ENCODE results near the gene CDCA5.
"Not testable (repeated sequence)": the region's sequence is repeated elsewhere in the genome, so short reads cannot be mapped to it uniquely, and the experiment has no call there.

CDCA5 gene

DNA sequence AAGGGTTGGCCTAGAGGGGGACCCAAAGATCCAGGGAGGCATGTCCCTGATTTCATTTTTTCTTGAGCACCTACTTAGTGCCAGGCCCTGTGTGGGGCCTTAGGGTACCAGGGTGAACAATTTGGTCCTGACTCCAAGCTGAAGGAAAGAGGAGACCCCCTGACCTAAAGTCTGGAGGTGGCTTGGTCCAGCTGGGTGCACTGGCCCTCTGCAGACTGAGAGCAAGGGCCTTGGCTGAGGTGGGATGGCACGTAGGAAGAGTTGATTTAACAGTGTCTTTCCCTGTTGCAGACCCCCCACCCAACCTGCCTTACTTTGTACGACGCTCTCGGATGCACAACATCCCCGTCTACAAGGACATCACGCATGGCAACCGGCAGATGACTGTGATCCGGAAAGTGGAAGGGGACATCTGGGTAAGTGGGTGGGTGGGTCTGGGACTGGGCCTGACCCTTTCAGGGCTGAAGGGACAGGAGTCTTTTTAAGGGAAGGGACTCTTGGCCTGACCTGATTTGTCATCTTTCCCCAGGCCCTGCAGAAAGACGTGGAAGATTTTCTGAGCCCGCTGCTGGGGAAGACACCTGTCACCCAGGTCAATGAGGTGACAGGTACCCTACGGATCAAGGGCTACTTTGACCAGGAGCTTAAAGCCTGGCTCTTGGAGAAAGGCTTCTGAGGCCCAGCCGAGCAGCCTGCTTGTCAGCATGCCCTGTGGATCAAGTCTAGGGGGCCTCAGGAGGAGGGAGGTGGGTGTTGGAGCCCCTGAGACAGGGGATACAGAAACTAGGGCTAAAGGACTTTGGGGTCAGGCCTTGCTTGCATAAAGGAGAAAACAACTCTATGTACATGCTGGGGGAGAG is 41.6 kb upstream of the CDCA5 start:
- no peak for ATAC-seq (replicated peaks; ENCODE audit: extremely low read depth, poor library complexity, severe bottlenecking)
- peaks cover 40% of the 10 kb centered on the region for H3K36me3 Mint-ChIP-seq (ENCODE audit: insufficient read depth)
- no peak overlapping the region for H3K4me3 Mint-ChIP-seq
- no peaks in the 10 kb centered on the region for H3K9me3 Mint-ChIP-seq
- H3K27ac Mint-ChIP-seq (ENCODE audit: low read depth), result no peak overlapping the region
- H3K27me3 Mint-ChIP-seq, result no peaks in the 10 kb centered on the region
- peaks cover 16% of the 10 kb centered on the region for H3K4me1 Mint-ChIP-seq
- no peak for DNase-seq (ENCODE audit: low spot score in 2 of 2)

DNA sequence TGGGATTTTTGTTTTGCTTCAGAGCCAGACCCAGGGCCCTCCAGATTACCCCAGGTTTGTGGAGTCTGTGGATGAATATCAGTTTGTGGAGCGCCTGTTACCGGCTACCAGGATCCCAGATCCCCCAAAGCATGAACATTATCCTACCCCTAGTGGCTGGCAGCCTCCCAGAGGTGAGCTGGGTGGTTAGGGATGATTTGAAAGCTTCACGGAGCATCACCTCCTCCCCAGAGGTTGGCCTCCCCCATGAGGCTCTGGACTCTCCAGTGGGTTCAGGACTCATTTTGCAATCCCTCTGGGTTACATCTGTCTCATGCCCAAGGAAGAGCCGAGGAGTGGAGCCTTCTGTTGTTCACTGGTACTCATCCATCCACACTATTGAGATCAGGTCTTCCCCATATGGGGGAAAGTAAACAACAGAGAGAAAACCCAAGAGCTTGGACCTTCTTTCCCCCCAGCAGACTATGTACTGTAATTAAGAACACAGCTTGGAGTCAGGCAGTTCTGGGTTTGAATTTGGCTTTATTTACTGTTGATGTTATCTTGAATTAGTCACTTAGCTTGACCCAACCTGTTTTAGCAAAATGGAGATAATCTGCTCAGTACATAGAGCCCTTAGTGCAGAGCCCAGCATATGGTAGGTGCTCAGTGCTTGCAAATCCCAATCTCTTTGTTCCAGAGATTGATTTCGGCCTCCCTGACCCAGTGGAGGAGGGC is 40.8 kb upstream of the CDCA5 start:
- H3K4me1 Mint-ChIP-seq, result peaks cover 16% of the 10 kb centered on the region
- no peak overlapping the region for H3K27ac Mint-ChIP-seq (ENCODE audit: low read depth)
- peaks cover 47% of the 10 kb centered on the region for H3K36me3 Mint-ChIP-seq (ENCODE audit: insufficient read depth)
- DNase-seq (ENCODE audit: low spot score in 2 of 2) (no peak), ATAC-seq (replicated peaks; ENCODE audit: extremely low read depth, poor library complexity, severe bottlenecking) (no peak)
- peak overlapping the region; percentile 25 for H3K4me3 Mint-ChIP-seq
- H3K9me3 Mint-ChIP-seq, result no peaks in the 10 kb centered on the region
- H3K27me3 Mint-ChIP-seq, result no peaks in the 10 kb centered on the region

DNA sequence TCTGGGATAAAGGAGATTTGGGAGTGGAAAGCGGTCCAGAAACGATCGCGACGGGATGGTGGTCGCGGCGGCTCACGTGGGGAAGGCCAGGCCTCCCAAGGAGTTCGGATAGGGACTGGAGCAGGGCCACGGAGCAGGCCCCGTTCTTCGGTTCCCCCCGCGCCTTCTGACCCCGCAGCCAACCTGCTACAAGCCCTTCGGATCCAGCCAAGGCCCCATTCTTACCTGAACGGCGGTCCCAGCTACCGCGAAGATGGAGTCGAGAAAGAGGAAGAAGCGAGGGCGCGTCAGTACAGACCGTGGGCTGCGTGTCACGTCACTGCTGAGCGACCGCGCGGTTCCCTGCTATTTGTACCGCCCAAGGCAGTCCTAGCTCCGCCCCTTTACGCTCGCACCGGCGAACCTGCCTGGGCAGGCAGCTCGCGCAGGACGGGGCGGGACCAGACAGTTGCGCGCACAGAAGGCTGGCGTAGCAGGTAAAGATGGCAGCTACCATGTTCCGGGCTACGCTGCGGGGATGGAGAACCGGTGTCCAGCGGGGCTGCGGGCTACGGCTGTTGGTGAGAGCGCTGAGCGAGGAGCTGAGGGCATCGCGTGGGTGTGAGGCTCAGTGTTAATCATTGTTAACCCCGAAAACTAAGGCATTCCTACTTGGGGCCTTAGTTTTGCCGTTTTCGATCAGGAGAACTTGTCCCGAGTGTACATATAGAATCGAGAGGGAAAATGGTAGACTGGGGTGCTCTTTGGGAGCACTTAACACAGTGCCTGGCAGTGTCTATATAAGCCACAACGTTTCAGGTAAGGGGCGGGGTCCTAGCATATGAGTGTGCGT is 38.2 kb upstream of the CDCA5 start, which contains the start of the genes FAU and MRPL49:
Gene FAU, minus strand, starts transcription at position 270 of the 832 bp plus-strand sequence. CDS start 321 bp downstream, outside the sequence.
Gene MRPL49, plus strand, starts transcription at position 457 of the 832 bp plus-strand sequence. Its CDS starts 26 bp downstream, at position 483.
- Mint-ChIP-seq H3K4me3 (peak within 1 kb of the TSS; percentile 96), H3K27ac (ENCODE audit: low read depth) (peak within 1 kb of the TSS; percentile 99), H3K36me3 (ENCODE audit: insufficient read depth) (peaks cover 55% of the 10 kb centered on the region), H3K4me1 (peaks cover 24% of the 10 kb centered on the region), H3K27me3 (no peaks in the 10 kb centered on the region), H3K9me3 (no peaks in the 10 kb centered on the region)
- DNase-seq (ENCODE audit: low spot score in 2 of 2), result peak; percentile 93 to 98
- peak; percentile 86 for ATAC-seq (replicated peaks; ENCODE audit: extremely low read depth, poor library complexity, severe bottlenecking)

DNA sequence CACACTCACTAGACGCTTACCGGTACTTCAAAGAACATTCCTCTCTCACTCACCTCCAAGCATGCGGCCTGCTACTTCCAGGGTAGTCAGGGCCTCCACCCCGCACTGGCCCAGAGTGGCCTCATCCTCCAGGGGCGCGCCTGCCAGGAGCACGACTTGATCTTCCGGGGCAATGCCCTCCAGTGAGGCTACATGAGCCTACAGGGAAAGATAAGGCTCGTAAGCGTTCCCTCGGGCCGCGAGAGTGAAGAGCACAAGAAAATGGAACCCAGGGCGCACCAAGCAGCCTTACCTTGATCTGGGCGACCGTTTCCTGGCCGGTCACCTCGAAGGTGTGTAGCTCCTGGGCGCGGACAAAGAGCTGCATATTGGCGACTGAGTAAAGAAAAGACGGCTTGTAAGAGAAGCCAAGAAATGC is 37.6 kb upstream of the CDCA5 start:
- no peaks in the 10 kb centered on the region for H3K27me3 Mint-ChIP-seq
- peaks cover 24% of the 10 kb centered on the region for H3K4me1 Mint-ChIP-seq
- H3K4me3 Mint-ChIP-seq, result peak overlapping the region; percentile 96
- ATAC-seq (replicated peaks; ENCODE audit: extremely low read depth, poor library complexity, severe bottlenecking) (no peak), DNase-seq (ENCODE audit: low spot score in 2 of 2) (no peak)
- H3K36me3 Mint-ChIP-seq (ENCODE audit: insufficient read depth), result peaks cover 57% of the 10 kb centered on the region
- peak overlapping the region; percentile 99 for H3K27ac Mint-ChIP-seq (ENCODE audit: low read depth)
- H3K9me3 Mint-ChIP-seq, result no peaks in the 10 kb centered on the region

DNA sequence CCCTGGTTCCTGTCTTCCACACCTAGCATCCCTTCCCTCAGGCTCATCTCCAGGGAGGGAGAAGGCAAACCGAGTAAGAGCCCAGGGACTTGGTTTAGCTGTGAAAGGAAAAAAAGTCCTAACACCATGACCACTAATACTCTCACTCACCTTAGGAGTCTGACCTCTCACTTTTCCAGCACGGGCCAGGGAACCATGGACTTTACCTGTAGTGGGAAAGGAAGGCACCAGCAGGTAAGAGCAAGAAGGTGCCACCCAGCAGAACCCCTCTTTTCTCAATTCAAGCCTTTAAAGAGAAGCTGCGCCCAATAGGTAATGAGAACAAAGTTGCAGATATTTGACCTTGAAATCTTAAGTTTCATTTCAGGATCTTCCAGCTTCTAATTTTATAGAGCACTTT is 37.0 kb upstream of the CDCA5 start:
- Mint-ChIP-seq H3K36me3 (ENCODE audit: insufficient read depth) (peaks cover 51% of the 10 kb centered on the region), H3K4me3 (peak overlapping the region; percentile 96), H3K27me3 (no peaks in the 10 kb centered on the region), H3K9me3 (no peaks in the 10 kb centered on the region), H3K27ac (ENCODE audit: low read depth) (peak overlapping the region; percentile 99), H3K4me1 (peaks cover 24% of the 10 kb centered on the region)
- no peak for DNase-seq (ENCODE audit: low spot score in 2 of 2)
- no peak for ATAC-seq (replicated peaks; ENCODE audit: extremely low read depth, poor library complexity, severe bottlenecking)

DNA sequence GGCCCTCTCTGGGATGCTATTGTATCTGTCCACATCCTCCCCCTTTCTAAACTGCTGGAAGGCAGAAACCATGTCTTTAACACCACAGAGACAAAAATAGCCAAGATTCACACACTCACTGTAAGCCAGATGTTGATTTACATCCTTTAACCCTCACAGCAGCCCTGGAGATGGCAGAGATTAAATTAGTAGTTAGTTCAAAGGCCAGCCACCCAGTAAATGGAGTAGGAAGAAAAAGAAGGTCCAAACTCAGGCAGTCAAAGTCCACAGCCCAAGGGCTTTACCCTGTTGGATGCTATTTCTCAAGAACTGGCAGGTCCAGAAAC is 35.8 kb upstream of the CDCA5 start:
- no peak for DNase-seq (ENCODE audit: low spot score in 2 of 2)
- Mint-ChIP-seq H3K27me3 (no peaks in the 10 kb centered on the region), H3K27ac (ENCODE audit: low read depth) (no peak overlapping the region), H3K4me3 (no peak overlapping the region), H3K4me1 (peaks cover 24% of the 10 kb centered on the region), H3K36me3 (ENCODE audit: insufficient read depth) (peaks cover 43% of the 10 kb centered on the region), H3K9me3 (no peaks in the 10 kb centered on the region)
- ATAC-seq (replicated peaks; ENCODE audit: extremely low read depth, poor library complexity, severe bottlenecking), result no peak

DNA sequence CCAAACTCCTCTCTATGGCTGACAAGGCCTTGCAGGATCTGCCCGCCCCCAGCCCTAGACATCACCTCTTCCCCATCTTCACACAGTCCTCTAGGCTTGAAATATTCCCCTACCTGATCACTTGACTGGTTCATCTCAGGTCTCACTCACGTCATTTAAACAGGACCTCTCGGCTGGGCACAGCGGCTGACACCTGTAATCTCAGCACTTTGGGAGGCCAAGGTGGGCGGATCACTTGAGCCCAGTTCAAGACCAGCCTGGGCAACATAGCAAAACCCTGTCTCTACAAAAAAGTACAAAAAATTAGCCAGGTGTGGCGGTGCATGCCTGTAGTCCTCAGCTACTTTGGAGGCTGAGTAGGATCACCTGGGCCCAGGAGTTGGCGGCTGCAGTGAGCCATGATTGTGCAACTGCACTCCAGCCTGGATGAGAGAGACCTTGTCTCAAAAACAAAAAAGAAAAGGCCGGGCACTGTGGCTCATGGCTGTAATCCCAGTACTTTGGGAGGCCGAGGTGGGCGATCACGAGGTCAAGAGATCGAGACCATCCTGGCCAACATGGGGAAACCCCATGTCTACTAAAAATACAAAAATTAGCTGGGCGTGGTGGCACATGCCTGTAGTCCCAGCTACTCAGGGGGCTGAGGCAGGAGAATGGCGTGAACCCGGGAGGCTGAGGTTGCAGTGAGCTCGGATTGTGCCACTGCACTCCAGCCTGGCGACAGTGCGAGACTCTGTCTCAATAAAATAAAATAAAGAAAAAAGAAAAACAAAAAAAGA is 35.2 kb upstream of the CDCA5 start:
- DNase-seq (ENCODE audit: low spot score in 2 of 2); H3K27me3 Mint-ChIP-seq; H3K9me3 Mint-ChIP-seq; H3K4me3 Mint-ChIP-seq; ATAC-seq (replicated peaks; ENCODE audit: extremely low read depth, poor library complexity, severe bottlenecking): not testable (repeated sequence)
- Mint-ChIP-seq H3K27ac (ENCODE audit: low read depth) (peak overlapping the region; percentile 81), H3K4me1 (peaks cover 24% of the 10 kb centered on the region), H3K36me3 (ENCODE audit: insufficient read depth) (peaks cover 45% of the 10 kb centered on the region)

DNA sequence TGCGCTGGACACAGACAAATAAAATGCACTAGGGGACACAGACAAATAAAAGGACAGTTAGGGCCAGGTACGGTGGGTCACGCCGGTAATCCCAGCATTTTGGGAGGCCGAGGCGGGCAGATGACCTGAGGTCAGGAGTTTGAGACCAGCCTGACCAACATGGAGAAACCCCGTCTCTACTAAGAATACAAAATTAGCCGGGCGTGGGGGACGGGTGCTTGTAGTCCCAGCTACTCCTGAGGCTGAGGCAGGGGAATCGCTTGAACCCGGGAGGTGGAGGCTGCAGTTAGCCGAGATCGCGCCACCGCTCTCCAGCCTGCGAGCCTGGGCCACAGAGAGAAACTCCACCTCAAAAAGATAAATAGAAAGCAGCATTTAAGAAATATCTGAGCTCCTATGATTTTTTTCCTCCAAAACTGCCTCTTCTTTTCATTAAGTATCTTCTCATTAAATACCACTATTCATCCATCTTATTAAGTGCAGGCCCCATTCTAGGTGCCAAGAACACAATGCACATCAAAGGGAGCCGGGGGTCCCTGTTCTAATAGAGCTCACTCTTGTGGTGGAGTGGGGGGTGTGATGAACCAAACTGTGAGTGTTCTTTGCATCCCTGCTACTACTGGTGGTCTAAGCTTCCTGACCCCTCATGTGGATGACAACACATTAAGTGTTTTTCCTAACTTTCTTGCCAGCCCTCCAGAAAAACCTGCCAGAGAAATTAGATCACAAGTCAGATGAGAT is 34.4 kb upstream of the CDCA5 start:
- Mint-ChIP-seq H3K4me3 (peak overlapping the region; percentile 83), H3K27me3 (no peaks in the 10 kb centered on the region), H3K27ac (ENCODE audit: low read depth) (peak overlapping the region; percentile 82), H3K36me3 (ENCODE audit: insufficient read depth) (peaks cover 45% of the 10 kb centered on the region), H3K9me3 (no peaks in the 10 kb centered on the region), H3K4me1 (peaks cover 28% of the 10 kb centered on the region)
- DNase-seq (ENCODE audit: low spot score in 2 of 2) (no peak), ATAC-seq (replicated peaks; ENCODE audit: extremely low read depth, poor library complexity, severe bottlenecking) (no peak)

DNA sequence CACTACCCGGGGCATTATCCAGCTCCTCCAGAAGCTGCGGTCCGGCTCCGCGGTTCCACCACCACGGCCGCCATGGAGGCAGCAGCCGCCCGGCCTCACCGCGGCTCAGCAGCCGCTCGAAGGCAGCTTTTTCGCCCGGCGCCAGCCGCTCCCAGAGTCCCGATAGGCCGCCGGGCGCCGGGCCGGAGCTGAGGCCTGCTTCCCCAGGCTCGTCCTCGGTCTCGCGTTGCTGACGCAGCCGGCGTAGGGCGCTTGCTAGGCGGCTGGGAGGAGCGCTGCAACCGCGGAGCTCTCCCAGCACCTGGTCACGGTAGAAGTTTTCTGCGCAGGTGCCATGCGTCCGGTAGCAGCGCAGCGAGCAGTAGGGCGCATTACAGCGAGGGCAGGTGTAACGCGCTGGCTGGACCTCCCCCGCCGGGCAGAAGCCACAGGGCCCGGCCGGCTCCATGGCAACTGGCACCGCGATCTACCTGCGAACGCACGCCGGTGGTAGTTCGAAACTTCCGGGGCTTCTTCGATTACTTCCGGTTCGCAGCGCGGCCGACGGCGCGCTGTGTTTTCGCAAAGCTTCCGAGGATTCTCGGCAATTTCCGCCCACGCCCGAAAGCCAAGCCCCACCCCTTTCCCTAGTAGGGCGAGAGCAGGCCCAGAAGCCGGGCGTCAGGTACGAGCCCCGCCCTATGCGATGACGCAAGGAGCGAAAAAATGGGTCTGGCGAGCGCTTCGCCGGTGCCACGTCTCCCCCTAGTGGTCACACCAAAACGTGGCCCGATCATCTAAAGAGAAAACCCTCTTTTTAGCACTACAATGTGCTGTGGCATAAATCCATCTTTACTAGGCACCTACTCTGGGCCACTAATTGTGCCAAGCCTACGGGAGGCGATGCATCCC is 33.6 kb upstream of the CDCA5 start, which contains the start of gene ZNHIT2:
Gene ZNHIT2, minus strand, starts transcription at position 496 of the 891 bp plus-strand sequence. Its CDS starts 48 bp downstream, at position 448.
- H3K36me3 Mint-ChIP-seq (ENCODE audit: insufficient read depth), result peaks cover 48% of the 10 kb centered on the region

DNA sequence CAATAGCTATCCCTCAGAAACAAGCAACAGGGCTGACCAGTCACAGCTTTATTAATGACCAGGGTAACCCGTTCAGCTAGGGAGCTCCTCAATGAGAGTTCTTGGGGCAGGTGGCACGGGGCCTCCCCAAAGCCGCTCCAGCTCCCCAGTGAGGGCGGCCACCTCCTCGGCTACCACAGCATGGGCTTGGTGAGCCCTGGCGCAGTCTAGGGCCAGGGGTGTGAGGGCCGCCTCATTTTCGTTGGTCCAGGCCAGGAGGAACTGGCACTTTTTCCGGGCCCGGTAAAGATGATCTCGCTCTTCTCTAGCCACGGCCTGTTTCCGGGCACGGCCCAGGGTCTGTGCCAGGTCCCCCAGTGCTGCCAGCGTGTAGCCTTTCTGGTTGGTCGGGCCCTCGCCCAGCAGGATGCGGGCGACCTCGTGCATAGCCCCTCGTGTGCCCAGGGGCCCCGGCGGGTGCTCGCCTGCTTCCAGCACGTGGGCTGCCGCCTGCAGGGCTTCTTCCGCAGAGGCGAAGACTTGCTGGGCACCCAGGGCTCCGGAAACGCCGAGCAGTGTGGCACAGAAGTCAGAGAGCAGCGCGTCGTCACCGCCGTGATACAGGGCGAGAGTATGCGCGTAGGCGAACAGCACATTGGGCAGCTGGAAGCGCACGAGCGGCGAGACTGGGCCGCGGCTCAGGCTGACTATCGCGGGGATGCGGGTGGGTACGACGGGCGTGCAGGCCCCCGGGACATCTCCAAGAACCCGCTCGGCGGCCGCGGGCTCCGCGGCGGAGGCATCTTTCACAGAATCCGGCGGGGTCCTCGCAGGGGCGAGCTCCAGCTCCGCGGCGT is 32.7 kb upstream of the CDCA5 start:
- DNase-seq (ENCODE audit: low spot score in 2 of 2), result peak; percentile 46 to 57
- H3K4me1 Mint-ChIP-seq, result peaks cover 31% of the 10 kb centered on the region

More for the DNA sequence above, 33.6 kb upstream of the CDCA5 start, which contains the start of gene ZNHIT2:
- Mint-ChIP-seq H3K27ac (ENCODE audit: low read depth) (peak within 1 kb of the TSS; percentile 82), H3K27me3 (no peaks in the 10 kb centered on the region), H3K9me3 (no peaks in the 10 kb centered on the region), H3K4me3 (peak within 1 kb of the TSS; percentile 83), H3K4me1 (peaks cover 33% of the 10 kb centered on the region)
- ATAC-seq (replicated peaks; ENCODE audit: extremely low read depth, poor library complexity, severe bottlenecking), result peak; percentile 57
- DNase-seq (ENCODE audit: low spot score in 2 of 2), result peak; percentile 99 to 100

More for the DNA sequence above, 32.7 kb upstream of the CDCA5 start:
- H3K4me3 Mint-ChIP-seq, result peak overlapping the region; percentile 83
- no peaks in the 10 kb centered on the region for H3K9me3 Mint-ChIP-seq
- H3K27me3 Mint-ChIP-seq, result no peaks in the 10 kb centered on the region
- ATAC-seq (replicated peaks; ENCODE audit: extremely low read depth, poor library complexity, severe bottlenecking), result peak; percentile 20
- H3K27ac Mint-ChIP-seq (ENCODE audit: low read depth), result peak overlapping the region; percentile 82
- peaks cover 45% of the 10 kb centered on the region for H3K36me3 Mint-ChIP-seq (ENCODE audit: insufficient read depth)

All from central memory CD8-positive, alpha-beta T cell (primary cell).